ENCODE data around the gene RPS21. TPM values are rescaled to one million over a fixed set of nuclear protein-coding genes. Genes with fewer than 3 reads are reported as not detected.
"Not testable (repeated sequence)": the region's sequence is repeated elsewhere in the genome, so short reads cannot be mapped to it uniquely, and the experiment has no call there.

RPS21 gene
- total and polyA plus RNA-seq, 4 donors: 222 to 4,827 (median 2,651) TPM

GRCh38 chr20:62371588-62372041, 15.3 kb upstream of the RPS21 start:
- TF ChIP-seq CTCF (IDR thresholded peaks at IDR 0.05; ENCODE audit: control extremely low read depth, extremely low read depth): no peak
- Histone ChIP-seq H3K36me3 (ENCODE audit: control insufficient read depth in 4 of 4, insufficient read depth in 4 of 4, low read length in 4 of 4) (no peaks in the 10 kb centered on the region), H3K27ac (ENCODE audit: low read depth in 1 of 2, low read length in 1 of 2) (no peak overlapping the region), H3K9ac (ENCODE audit: insufficient read depth in 1 of 2, low read length in 2 of 2) (no peak overlapping the region), H3K27me3 (ENCODE audit: control insufficient read depth in 3 of 3, insufficient read depth in 3 of 3, low read length in 2 of 3) (no peaks in the 10 kb centered on the region), H3K4me3 (no peak overlapping the region), H3K9me3 (ENCODE audit: control insufficient read depth in 4 of 4, insufficient read depth in 3 of 4, low read length in 3 of 4) (no peaks in the 10 kb centered on the region), H3K4me1 (ENCODE audit: control insufficient read depth in 5 of 5, insufficient read depth in 5 of 5, low read length in 5 of 5) (peaks cover 0 to 65% (median 40%) of the 10 kb centered on the region in 5 donors)
- WGBS, 2 donors: 92 to 95% methylated on average over 8 of the region's 8 CpGs
- no peak for ATAC-seq (ENCODE audit: insufficient read depth, low FRiP score)
- no peak for DNase-seq

DNA sequence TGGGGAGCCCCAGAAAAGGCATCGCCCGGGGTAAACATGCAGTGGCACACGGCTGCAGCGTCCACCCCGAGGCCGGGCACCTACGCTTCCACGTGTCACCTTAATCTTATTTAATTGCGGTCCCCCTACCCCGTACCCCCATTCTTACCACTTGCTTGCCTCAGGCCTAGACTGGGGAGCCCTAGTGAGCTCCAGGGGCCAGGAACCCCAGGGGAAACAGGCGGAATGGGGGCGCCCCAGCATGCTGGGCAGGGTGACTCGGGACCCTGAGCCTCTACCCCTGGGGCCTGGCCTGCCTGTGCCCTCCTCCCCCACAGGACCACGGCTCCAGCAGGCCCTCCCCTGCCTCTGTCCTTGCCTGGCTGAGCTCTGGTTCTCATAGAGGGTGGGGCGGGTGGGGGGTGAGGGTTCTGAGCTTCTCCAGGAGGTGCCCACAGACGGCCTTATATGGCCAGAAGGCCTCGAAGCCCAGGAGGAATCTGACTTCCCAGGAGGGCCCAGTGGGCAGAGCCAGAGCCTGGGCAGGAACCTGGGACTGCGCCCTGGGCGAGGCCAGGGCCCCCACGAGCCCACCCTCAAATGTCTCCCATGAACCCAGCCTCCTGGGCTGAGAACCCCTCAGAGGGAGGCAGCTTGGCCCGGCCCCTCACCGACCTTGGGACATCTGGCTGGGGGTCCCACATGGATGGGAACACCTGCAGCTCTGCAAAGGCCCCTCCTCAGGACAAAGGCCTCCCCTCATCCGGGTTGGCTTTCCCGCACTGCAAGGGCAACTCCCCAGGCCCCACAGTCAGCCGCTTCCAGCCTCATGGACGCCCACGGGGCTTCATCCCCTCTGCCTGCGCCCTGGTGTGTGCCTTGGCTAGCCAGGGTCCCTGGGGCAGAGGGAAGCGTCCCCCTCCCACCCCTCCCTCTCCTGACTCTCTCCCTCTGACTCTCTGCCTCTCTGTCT, 14.6 kb upstream of the RPS21 start:
- TF ChIP-seq CTCF (IDR thresholded peaks at IDR 0.05; ENCODE audit: control extremely low read depth, extremely low read depth): no peak
- Histone ChIP-seq H3K9me3 (ENCODE audit: control insufficient read depth in 4 of 4, insufficient read depth in 3 of 4, low read length in 3 of 4) (no peaks in the 10 kb centered on the region), H3K27ac (ENCODE audit: low read depth in 1 of 2, low read length in 1 of 2) (no peak overlapping the region), H3K27me3 (ENCODE audit: control insufficient read depth in 3 of 3, insufficient read depth in 3 of 3, low read length in 2 of 3) (no peaks in the 10 kb centered on the region), H3K9ac (ENCODE audit: insufficient read depth in 1 of 2, low read length in 2 of 2) (no peak overlapping the region), H3K36me3 (ENCODE audit: control insufficient read depth in 4 of 4, insufficient read depth in 4 of 4, low read length in 4 of 4) (no peaks in the 10 kb centered on the region), H3K4me1 (ENCODE audit: control insufficient read depth in 5 of 5, insufficient read depth in 5 of 5, low read length in 5 of 5) (peaks cover 0 to 72% (median 47%) of the 10 kb centered on the region in 5 donors), H3K4me3 (no peak overlapping the region)
- ATAC-seq (ENCODE audit: insufficient read depth, low FRiP score): no peak
- 87 to 89% methylated on average over 26 to 29 of the region's 29 CpGs for WGBS, 2 donors
- no peak for DNase-seq

GRCh38 chr20:62373631-62374179, 13.2 kb upstream of the RPS21 start:
- not testable (repeated sequence) for H3K4me3 ChIP-seq; H3K27ac ChIP-seq (ENCODE audit: low read depth in 1 of 2, low read length in 1 of 2); ATAC-seq (ENCODE audit: insufficient read depth, low FRiP score); H3K36me3 ChIP-seq (ENCODE audit: control insufficient read depth in 4 of 4, insufficient read depth in 4 of 4, low read length in 4 of 4); H3K9ac ChIP-seq (ENCODE audit: insufficient read depth in 1 of 2, low read length in 2 of 2); DNase-seq; H3K9me3 ChIP-seq (ENCODE audit: control insufficient read depth in 4 of 4, insufficient read depth in 3 of 4, low read length in 3 of 4); H3K27me3 ChIP-seq (ENCODE audit: control insufficient read depth in 3 of 3, insufficient read depth in 3 of 3, low read length in 2 of 3)
- peaks cover 0 to 72% (median 47%) of the 10 kb centered on the region in 5 donors for H3K4me1 ChIP-seq (ENCODE audit: control insufficient read depth in 5 of 5, insufficient read depth in 5 of 5, low read length in 5 of 5)
- 89 to 95% methylated on average over 27 of the region's 40 CpGs for WGBS, 2 donors
